HG03095 (cell line): ENCODE data around the gene NCAPH2.

Source experiments
- ATAC-seq: cut with Tn5 transposase; IDR thresholded peaks from one replicate; pipeline ENCODE4 v1.9.1; 2021; ENCODE audit warnings: moderate library complexity; ENCODE audit not compliant: unreplicated experiment

Gene NCAPH2

DNA sequence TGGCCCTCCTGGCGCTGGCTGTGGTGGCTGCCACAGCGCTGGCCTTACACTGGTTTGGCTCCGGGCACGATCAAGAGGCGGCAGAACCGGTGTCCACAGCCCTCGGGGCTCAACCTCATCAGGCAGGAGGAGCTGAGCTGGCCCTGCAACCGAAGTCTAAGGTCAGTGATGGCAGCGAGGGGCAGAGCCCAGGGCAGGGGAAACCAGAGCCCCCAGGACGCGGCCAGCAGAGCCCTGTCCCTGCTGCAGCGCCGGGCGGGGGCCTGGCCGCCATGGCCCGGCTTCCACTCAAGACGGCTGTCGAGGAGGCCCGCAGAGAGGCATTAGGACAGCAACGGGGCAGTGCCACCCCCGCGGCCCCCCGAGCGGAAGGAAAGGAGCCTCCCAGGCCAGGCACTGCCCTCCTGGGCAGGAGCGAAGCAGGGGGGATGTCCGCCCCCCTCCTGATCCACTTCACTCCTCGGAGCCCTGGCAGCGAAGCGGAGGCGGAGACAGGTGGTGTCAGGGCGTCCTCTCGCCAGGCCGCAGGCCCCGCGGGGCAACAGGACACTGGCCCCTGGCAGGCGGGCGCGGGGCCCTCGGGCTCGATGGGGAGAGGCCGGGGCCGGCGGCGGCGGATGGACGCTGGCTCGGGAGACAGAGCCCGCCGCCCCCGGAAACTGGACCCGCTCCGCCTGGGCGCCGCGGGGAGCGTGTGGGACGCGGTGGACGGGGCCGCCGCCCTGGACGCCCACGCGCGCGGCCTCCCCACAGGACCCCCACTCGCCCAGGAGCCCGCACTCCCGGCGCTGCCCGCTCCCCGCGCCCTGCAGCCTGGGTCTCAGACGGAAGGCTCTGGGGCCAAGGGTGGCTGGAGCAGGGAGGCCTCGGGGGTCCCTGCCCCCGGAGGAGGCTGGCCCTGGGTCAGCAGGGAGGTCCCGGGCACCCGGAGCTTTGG, 38.6 kb downstream of the NCAPH2 start:
- no peak for ATAC-seq

DNA sequence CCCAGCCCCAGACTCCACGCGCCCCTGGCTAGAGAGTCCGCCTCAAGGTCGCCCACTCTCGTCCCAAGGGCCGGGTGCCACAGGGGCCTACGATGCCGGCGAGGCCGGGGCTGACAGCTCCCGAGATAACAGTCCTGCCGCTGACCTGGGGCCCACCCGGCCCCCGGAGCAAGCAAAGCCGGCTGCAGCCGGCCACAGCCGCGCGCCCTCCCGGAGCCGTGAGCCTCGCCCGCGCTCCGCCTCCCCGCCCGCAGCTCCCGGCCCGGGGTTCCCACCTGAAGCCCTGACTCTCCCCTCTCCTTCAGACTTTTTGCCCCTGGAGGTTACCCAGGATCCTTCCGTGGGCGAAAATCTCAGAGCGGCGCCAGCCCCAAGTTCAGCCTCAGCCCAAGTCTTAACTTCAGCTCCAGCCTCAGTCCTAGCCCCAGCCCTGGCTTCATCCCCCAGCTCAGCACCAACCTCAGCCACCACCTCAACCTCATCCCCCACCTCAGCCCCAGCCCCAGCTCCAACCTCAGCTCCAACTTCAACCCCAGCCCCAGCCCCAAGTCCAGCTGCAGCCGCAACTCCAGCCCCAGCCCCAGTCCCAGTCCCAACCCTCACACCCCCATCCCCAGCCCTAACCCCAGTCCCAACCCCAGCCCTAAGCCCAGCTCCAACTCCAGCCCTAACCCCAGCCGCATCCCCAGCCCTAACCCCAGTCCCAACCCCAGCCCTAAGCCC, 39.4 kb downstream of the NCAPH2 start:
- ATAC-seq: no peak

DNA sequence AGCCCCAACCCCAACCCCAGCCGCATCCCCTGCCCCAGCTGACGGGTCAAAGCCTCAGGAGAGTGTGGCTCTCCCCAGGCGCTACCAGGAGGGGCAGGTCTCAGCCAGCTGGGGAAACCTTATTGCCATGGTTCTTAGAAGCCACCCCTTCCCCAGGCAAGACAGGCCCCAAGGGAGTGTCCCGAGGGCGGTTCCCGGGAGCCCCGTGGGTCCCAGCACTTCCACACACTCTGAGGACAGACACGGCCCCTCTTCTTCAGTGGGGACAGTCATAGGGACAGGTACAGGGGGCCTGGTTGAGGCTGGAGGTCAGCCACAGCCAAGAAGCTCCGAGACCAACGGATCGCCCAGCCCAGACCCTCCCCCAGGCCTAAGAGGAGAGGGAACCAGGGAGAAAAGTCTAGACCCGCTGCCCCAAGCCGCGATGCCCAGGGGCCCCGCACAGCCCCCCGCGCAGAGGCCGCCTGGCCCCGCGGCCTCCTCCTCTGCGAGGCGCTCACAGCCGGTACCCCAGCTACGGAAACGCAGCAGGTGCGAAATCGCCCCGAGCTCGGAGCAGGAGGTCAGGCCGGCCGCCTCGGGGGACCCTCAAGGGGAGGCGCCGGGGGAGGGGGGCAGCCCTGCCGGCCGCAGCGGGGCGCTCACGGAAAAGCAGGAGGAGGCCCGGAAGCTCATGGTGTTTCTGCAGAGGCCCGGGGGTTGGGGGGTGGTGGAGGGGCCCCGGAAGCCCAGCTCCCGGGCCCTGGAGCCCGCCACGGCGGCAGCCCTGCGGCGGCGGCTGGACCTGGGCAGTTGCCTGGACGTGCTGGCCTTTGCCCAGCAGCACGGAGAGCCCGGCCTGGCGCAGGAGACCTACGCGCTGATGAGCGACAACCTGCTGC, 40.3 kb downstream of the NCAPH2 start:
- ATAC-seq: no peak

- no peak for ATAC-seq
Measured at GRCh38 chr22:50548921-50549790, 41.1 kb downstream of the NCAPH2 start.

- ATAC-seq: no peak
Measured at GRCh38 chr22:50550395-50550794, 42.4 kb downstream of the NCAPH2 start.

DNA sequence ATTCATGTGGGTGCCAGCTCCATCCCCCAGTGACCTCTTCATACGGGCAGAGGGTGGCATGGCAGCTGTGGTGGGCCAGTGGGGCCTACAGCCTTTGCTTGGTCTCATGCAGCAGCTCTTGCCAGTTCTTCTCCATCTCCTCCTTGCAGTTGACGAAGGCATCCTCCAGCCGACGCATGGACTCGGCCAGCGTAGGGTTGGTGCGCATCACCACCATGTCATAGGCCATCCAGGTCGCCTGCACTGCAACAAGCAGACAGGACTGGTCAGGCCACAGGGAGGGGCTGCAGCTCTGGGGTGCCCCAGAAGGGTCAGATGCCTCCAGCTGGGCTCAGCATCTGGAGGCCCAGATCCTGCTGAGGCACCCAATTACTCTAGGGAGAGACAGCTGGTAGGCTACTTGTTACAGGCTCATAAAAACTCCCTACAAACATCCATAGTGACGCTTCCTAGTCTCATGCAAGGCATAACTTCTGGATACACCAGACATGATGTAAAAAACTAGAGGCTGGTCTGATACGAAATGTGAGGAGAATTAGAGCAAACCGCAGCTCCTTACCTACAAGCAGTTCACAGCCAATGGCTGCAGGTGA, 43.2 kb downstream of the NCAPH2 start:
- no peak for ATAC-seq

- no peak for ATAC-seq
Measured at GRCh38 chr22:50553310-50553709, 45.3 kb downstream of the NCAPH2 start.

GRCh38 chr22:50556703-50557102, 48.7 kb downstream of the NCAPH2 start:
- no peak for ATAC-seq

DNA sequence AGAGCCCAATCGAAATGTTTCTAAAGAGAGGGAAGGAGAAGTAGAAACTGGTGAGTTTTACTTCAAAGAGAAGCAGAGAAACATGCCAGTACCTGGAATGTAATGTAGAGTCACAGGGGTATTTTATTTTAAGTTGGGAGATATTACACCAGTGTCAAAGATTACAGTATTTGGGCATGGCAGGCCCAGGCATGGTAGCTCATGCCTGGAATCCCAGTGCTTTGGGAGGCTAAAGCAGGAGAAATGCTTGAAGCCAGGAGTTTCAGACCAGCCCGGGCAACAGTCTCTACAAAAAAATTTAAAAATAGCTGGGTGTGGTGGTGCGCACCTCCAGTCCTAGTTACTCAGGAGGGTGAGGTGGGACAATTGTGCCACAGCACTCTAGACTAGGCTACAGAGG, 52.0 kb downstream of the NCAPH2 start:
- ATAC-seq: no peak

DNA sequence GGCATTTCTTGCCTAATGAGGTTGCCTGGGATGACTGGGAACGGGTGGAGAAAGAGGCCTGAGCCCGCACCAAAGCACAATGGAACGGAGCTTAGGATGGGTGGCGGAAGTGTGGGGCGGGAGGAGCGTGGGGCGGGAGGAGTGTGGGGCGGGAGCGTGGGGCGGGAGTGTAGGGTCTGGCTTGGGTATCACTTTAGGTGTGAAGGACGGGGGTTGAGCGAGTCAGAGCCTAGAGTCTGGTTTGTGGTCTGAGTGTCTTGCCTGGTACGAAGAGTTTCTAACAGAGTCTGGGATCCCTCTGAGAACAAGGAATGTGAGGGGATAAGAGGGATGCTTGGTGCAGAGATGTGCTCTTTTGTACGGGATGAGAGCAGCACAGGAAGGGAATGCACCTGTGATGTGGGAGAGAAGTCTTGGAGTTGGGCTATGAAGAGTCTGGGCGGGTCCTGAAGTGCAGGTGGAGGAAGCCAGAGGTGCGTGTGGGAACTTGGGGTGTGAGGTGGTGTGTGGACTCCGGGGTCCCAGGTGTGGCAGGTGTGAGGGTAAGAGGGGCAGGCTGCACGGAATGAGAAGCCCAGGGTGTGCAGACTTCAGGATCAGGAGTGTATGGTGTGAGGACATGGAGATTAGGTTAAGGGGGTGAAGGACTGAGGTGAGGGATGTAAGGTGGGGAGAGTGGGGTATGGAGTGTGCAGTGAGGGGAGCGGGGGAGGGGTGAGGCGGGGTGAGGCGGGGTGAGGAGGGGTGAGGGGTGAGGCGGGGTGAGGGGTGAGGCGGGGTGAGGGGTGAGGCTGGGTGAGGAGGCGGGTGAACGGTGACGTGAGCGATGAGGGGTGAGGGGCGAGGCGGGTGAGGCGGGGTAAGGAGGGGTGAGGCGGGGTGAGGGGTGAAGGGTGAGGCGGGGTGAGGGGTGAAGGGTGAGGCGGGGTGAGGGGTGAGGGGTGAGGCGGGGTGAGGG, 53.7 kb downstream of the NCAPH2 start:
- ATAC-seq: no peak

GRCh38 chr22:50562523-50563412, 54.7 kb downstream of the NCAPH2 start, which contains the start of gene SYCE3:
Gene SYCE3 (minus strand): TSS chr22:50562919. CDS start chr22:50556405, 6,514 bp downstream.
- peak; percentile 92 for ATAC-seq

GRCh38 chr22:50563413-50564160, 55.6 kb downstream of the NCAPH2 start:
- ATAC-seq: no peak

GRCh38 chr22:50564289-50564688, 56.3 kb downstream of the NCAPH2 start:
- no peak for ATAC-seq

DNA sequence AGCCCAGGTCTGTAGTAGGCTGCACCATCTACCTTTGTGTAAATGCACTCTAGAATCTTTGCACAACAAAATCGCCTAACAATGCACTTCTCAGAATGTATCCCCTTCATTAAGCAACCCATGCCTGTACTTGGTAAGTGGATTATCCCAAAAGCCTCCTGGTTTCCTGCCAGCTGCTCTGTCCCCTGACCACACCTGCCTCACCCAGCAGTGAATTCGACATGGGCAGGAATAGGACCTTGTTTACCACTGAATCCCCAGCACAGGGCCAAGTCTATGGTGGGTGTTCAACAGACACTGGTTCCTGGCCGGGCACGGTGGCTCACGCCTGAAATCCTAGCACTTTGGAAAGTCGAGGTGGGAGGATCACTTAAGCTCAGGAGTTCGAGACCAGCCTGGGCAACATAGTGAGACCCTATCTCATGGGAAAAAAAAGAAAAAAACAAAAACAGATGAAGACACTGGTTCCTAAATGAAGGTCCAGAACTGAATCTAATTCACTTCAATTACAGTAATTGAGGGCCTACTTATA, 59.8 kb downstream of the NCAPH2 start:
- no peak for ATAC-seq

DNA sequence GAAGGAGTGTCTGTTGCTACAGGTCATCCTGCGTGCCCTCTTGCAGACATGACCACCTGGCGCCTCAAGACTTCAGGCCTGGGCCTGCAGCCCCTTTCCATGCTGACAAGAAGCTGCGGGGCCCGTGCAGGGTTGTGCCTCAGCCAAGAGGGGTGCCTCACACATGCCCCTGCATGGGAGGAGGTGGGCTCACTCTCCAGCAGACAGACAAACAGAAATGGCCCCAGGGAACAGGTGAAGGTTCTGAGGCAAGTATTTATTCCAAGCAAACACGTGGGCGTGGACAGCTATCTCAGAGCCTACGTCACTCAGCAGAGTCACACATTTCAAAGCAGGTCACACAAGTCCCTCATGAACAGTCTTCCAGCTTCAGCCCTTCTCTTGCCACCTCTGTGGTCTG, 60.6 kb downstream of the NCAPH2 start:
- no peak for ATAC-seq

- ATAC-seq: no peak
Measured at GRCh38 chr22:50569041-50569459, 61.0 kb downstream of the NCAPH2 start.
